ENCODE measurements around the gene RHNO1. TPM values are rescaled to one million over a fixed set of nuclear protein-coding genes. Genes with fewer than 3 reads are reported as not detected.

The RHNO1 gene
- total and polyA plus RNA-seq, 2 of the 8 experiments (the other 6 are each of a cell fraction or from before 2014, with no cell fraction given), result 55.8 to 56.9 TPM

- Histone ChIP-seq H3K79me1 (ENCODE audit: low read depth, low read length) (no peaks in the 10 kb centered on the region), H2BK20ac (ENCODE audit: low read length) (no peak overlapping the region), H2BK15ac (ENCODE audit: low read length) (no peak overlapping the region), H3K9me3 (ENCODE audit: insufficient read depth in 2 of 2, low read depth in 1 of 2, low read length in 1 of 2) (no peaks in the 10 kb centered on the region), H3K36me3 (ENCODE audit: control insufficient read depth in 2 of 4, insufficient read depth in 4 of 4, low read length in 3 of 4) (peaks cover 0 to 19% (median 12%) of the 10 kb centered on the region in 4 experiments; a peak in 4 of 8 replicates), H3K4me1 (replicated peaks in 1 of 4; ENCODE audit: control insufficient read depth in 3 of 4, insufficient read depth in 4 of 4, low read length in 3 of 4) (peaks cover 0 to 6% (median under 1%) of the 10 kb centered on the region in 4 experiments; a peak in 4 of 7 replicates), H2BK5ac (ENCODE audit: low read depth, low read length) (no peak overlapping the region), H3K27me3 (replicated peaks in 1 of 4; ENCODE audit: control insufficient read depth in 3 of 4, extremely low read depth in 1 of 4, insufficient read depth in 3 of 4, low read length in 3 of 4) (no peaks in the 10 kb centered on the region), H3K79me2 (ENCODE audit: control insufficient read depth in 1 of 2, insufficient read depth in 2 of 2, low read length in 2 of 2) (no peaks in the 10 kb centered on the region), H4K91ac (replicated peaks; ENCODE audit: insufficient read length, low read length) (no peak overlapping the region), H3K4me2 (ENCODE audit: insufficient read depth in 1 of 2, low read depth in 2 of 2, low read length in 2 of 2) (no peak overlapping the region), H2AFZ (ENCODE audit: low read length) (no peak overlapping the region), H3K56ac (replicated peaks; ENCODE audit: insufficient read length, low read depth, low read length) (no peak overlapping the region), H4K8ac (ENCODE audit: extremely low read depth, insufficient read depth, low read length) (no peak overlapping the region), H3K27ac (ENCODE audit: low read depth, low read length) (no peak overlapping the region), H3K18ac (ENCODE audit: extremely low read depth, low read length) (no peak overlapping the region), H4K5ac (ENCODE audit: insufficient read length, low read depth, low read length) (no peak overlapping the region), H4K20me1 (replicated peaks in 1 of 2; ENCODE audit: control insufficient read depth in 1 of 2, insufficient read depth in 2 of 2, low read length in 2 of 2) (peaks cover 3 to 5% of the 10 kb centered on the region in 2 experiments), H2BK12ac (ENCODE audit: low read depth, low read length) (no peak overlapping the region), H3K4me3 (ENCODE audit: extremely low read depth in 1 of 4, insufficient read depth in 2 of 4, low read depth in 3 of 4, low read length in 4 of 4) (no peak overlapping the region), H3K9ac (replicated peaks in 1 of 4; ENCODE audit: extremely low read depth in 1 of 4, low read depth in 3 of 4, low read length in 3 of 4) (no peak overlapping the region), H3K14ac (ENCODE audit: insufficient read length) (no peak overlapping the region), H3K23ac (ENCODE audit: insufficient read length) (no peak overlapping the region), H3K23me2 (ENCODE audit: low read depth, low read length) (no peaks in the 10 kb centered on the region), H3K4ac (replicated peaks; ENCODE audit: insufficient read length, low read depth, low read length) (no peak overlapping the region), H2BK120ac (replicated peaks; ENCODE audit: low read depth, low read length) (no peak overlapping the region), H2AK5ac (ENCODE audit: low read depth, low read length) (no peak overlapping the region)
- DNase-seq (ENCODE audit: low read depth in 1 of 2, low spot score in 2 of 2), result no peak
- CTCF ChIA-PET (ENCODE audit: partially characterized antibody), result interaction anchor here (1.2 to 6.5 kb wide), 7 partner anchors 9 to 172 kb away, joined by 4 to 84 read pairs (median 6); partner anchors contain the start of gene NRIP2
- POLR2A ChIA-PET (ENCODE audit: partially characterized antibody), result interaction anchor here (0.8 to 3.7 kb wide), 8 partner anchors 8 to 106 kb away, joined by 3 to 12 read pairs (median 4); partner anchors contain the start of gene TULP3
- WGBS, 2 experiments (ENCODE audit: extremely low coverage in 1 of 2, insufficient coverage in 1 of 2, insufficient read length in 1 of 2, insufficient replicate concordance in 2 of 2, low coverage in 1 of 2, low lambda C conversion rate in 2 of 2, missing lambda C conversion rate in 1 of 2), result 96% methylated on average over 7 of the region's 7 CpGs; no CpG with 5 or more reads in 1 of the 2 experiments
- FAIRE-seq, result no peak
- TF ChIP-seq CBX8 (IDR thresholded peaks at IDR 0.05; ENCODE audit: borderline replicate concordance, low read depth, low read length) (no peak), SP2 (IDR thresholded peaks at IDR 0.05; ENCODE audit: low read length) (no peak), SUZ12 (IDR thresholded peaks at IDR 0.05; ENCODE audit: low read length) (no peak), EP300 (IDR thresholded peaks at IDR 0.05; ENCODE audit: borderline replicate concordance in 1 of 2, low read depth in 2 of 2, low read length in 2 of 2) (no peak), ATF2 (IDR thresholded peaks at IDR 0.05; ENCODE audit: low read length) (no peak), NANOG (IDR thresholded peaks at IDR 0.05; ENCODE audit: insufficient read depth, low read depth, low read length, poor library complexity, severe bottlenecking) (no peak), TAF1 (IDR thresholded peaks at IDR 0.05; ENCODE audit: low read depth, low read length) (no peak), SIX5 (IDR thresholded peaks at IDR 0.05; ENCODE audit: low read depth, low read length) (no peak), YY1 (IDR thresholded peaks at IDR 0.05; ENCODE audit: low read depth, low read length) (no peak), E2F6 (IDR thresholded peaks at IDR 0.05) (no peak), TCF12 (IDR thresholded peaks at IDR 0.05; ENCODE audit: low read depth, low read length) (no peak), POLR2AphosphoS5 (IDR thresholded peaks at IDR 0.05; ENCODE audit: low read depth, low read length) (no peak)
Measured at GRCh38 chr12:2855546-2855945, 21.5 kb upstream of the RHNO1 start.
